Lower lobe of right lung (tissue), 2 donors: Measurements from ENCODE around the gene ADIPOR2. TPM values are rescaled to one million over a fixed set of nuclear protein-coding genes. Genes with fewer than 3 reads are reported as not detected.

Experiments used
- ATAC-seq, 2 donors: fragments of 200-7000 bp; cut with Tn5 transposase; one replicate each; pipeline ENCODE4 v1.9.1; 2020 to 2022; ENCODE audit warnings: mild to moderate bottlenecking in 2 of 2, moderate library complexity in 2 of 2
- DNase-seq: peaks from one replicate; pipeline ENCODE4 v3.0.0-alpha.2; 2020
- H3K27ac ChIP-seq: fragments of 200-600 bp; one replicate; pipeline ENCODE4 v1.8.0; 2022
- H3K27me3 ChIP-seq: fragments of 200-600 bp; one replicate; pipeline ENCODE4 v1.8.0; 2022; ENCODE audit warnings: low read depth
- H3K36me3 ChIP-seq: fragments of 200-600 bp; one replicate; pipeline ENCODE4 v1.8.0; 2022; ENCODE audit warnings: mild to moderate bottlenecking
- H3K4me1 ChIP-seq: fragments of 200-600 bp; one replicate; pipeline ENCODE4 v1.8.0; 2022
- H3K4me3 ChIP-seq: fragments of 200-600 bp; one replicate; pipeline ENCODE4 v1.8.0; 2022; ENCODE audit warnings: mild to moderate bottlenecking
- H3K9me3 ChIP-seq: fragments of 200-600 bp; one replicate; pipeline ENCODE4 v1.8.0; 2022
- intact Hi-C: fragments of 100-400 bp; cut with DNase I; formaldehyde crosslinking; loops from one replicate; pipeline ENCODE4 v1.11.0; 2022
- long read RNA-seq: library from polyadenylated mRNA; unstranded; transcript quantifications from one replicate; pipeline ENCODE4 v2.0.0, GENCODE V29; 2021
- total RNA-seq: library from RNA; stranded (reverse); fragmentation: NEBNext Ultra II Directional; extraction: Animal tissue kit (Norgen Biotek cat#: 25700); gene quantifications from one replicate; pipeline ENCODE4 v1.2.1, GENCODE V29; 2021
- TF ChIP-seq, protein P1 (sequence below): fragments of 200-600 bp; IDR thresholded peaks from one replicate; pipeline ENCODE4 v1.8.0; 2022; ENCODE audit warnings: antibody characterized with exemption, mild to moderate bottlenecking
- donor health status: DM: no; HTN: yes; CAD: no; lungs with severe emphysema.

Gene ADIPOR2
- total RNA-seq: 83.8 TPM
- long read RNA-seq, full-length matches to known transcripts: 3 of 25 reads
- long read RNA-seq, partial matches to known transcripts: 2 of 25 reads
- long read RNA-seq, other reads (novel, unspliced or antisense): 20 of 25 reads

GRCh38 chr12:1690578-1691122, at the start of gene ADIPOR2:
Gene ADIPOR2, plus strand, starts transcription at chr12:1691070. Its CDS starts 63,274 bp downstream, at chr12:1754344.
- H3K4me3 ChIP-seq: peak within 1 kb of the TSS; percentile 89
- no peaks in the 10 kb centered on the region for H3K9me3 ChIP-seq
- DNase-seq: peak; percentile 96
- no peaks in the 10 kb centered on the region for H3K27me3 ChIP-seq
- ATAC-seq: peak; percentile 100
- TF ChIP-seq, protein P1, sequence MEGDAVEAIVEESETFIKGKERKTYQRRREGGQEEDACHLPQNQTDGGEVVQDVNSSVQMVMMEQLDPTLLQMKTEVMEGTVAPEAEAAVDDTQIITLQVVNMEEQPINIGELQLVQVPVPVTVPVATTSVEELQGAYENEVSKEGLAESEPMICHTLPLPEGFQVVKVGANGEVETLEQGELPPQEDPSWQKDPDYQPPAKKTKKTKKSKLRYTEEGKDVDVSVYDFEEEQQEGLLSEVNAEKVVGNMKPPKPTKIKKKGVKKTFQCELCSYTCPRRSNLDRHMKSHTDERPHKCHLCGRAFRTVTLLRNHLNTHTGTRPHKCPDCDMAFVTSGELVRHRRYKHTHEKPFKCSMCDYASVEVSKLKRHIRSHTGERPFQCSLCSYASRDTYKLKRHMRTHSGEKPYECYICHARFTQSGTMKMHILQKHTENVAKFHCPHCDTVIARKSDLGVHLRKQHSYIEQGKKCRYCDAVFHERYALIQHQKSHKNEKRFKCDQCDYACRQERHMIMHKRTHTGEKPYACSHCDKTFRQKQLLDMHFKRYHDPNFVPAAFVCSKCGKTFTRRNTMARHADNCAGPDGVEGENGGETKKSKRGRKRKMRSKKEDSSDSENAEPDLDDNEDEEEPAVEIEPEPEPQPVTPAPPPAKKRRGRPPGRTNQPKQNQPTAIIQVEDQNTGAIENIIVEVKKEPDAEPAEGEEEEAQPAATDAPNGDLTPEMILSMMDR: no peak
- H3K36me3 ChIP-seq: no peaks in the 10 kb centered on the region
- peak within 1 kb of the TSS; percentile 94 for H3K27ac ChIP-seq
- intact Hi-C loops: no loop called here
- peaks cover 21% of the 10 kb centered on the region for H3K4me1 ChIP-seq

GRCh38 chr12:1642513-1642912, 48.4 kb upstream of the ADIPOR2 start:
- intact Hi-C loops: no loop called here
- TF ChIP-seq, protein P1: no peak
- no peak for ATAC-seq
- H3K27me3 ChIP-seq: no peaks in the 10 kb centered on the region
- H3K4me3 ChIP-seq: no peak overlapping the region
- H3K27ac ChIP-seq: no peak overlapping the region
- H3K4me1 ChIP-seq: no peaks in the 10 kb centered on the region
- no peaks in the 10 kb centered on the region for H3K9me3 ChIP-seq
- DNase-seq: no peak
- H3K36me3 ChIP-seq: peaks cover 10% of the 10 kb centered on the region

DNA sequence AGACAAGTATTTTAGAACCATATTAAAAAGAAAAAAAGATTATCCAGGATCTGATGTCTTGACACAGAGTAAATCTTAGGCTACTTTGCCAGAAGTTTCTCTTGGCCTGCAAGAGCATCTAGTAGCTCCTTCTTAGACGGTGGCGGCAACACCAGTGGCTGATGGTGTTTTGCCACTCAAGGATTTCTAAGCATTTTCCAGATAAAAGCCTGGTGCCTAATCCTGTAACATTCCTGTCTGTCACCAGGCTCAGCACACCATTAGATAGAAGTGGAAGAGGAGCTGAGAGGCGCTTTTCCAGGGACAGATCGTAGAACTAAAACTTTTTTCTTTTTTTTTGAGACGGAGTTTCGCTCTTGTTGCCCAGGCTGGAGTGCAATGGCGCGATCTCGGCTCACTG, 47.8 kb upstream of the ADIPOR2 start:
- TF ChIP-seq, protein P1: no peak
- Histone ChIP-seq H3K9me3 (no peaks in the 10 kb centered on the region), H3K4me3 (no peak overlapping the region), H3K27me3 (no peaks in the 10 kb centered on the region), H3K36me3 (peaks cover 10% of the 10 kb centered on the region), H3K27ac (no peak overlapping the region), H3K4me1 (no peaks in the 10 kb centered on the region)
- ATAC-seq: no peak
- no peak for DNase-seq
- intact Hi-C loops: no loop called here

GRCh38 chr12:1643905-1644533, 46.9 kb upstream of the ADIPOR2 start:
- TF ChIP-seq, protein P1: no peak
- ATAC-seq (no peak), DNase-seq (no peak)
- Histone ChIP-seq H3K9me3 (no peaks in the 10 kb centered on the region), H3K27me3 (no peaks in the 10 kb centered on the region), H3K4me3 (no peak overlapping the region), H3K27ac (no peak overlapping the region), H3K4me1 (no peaks in the 10 kb centered on the region), H3K36me3 (peaks cover 10% of the 10 kb centered on the region)
- intact Hi-C loops: no loop called here

DNA sequence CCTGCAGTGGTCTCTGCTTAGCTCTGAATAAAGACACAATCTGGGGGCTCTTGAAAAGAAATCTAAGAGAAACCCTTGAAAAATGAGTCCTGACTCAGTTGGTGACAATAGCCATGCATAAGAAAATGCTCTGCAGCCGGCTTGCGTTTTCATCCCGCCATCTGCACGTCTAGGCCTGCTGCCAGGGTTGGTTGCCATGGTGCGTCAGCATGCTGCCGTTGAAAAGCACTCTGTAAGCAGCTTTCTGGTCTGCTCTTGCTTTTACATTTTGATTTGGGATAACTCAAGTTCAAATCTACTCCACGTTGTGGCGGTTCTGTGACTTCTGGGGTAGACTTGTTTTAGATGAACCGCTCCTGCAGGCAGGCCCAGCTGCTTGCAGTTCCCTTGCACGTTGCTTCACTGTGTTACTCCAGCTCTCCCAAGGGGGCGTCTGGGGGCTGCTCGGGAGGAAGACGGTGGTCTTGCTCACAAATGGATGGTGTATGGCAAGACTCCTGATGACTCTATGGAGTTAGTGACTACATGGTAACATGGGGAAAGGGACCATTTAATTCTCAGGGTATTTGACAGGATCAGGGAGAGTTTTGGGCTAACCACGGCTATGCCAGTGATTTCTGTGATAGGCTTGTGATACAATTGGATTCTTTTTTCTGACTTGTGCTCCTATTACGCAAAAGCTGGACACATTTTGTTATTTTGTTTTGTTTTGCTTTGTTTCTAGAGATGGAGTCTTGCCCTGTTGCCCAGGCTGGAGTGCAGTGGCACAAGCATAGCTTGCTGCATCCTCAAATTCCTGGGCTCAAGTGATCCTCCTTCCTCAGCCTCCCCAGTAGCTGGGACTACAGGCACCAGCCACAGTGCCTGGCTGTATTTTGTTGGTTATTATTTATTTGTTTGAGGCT, 46.1 kb upstream of the ADIPOR2 start:
- intact Hi-C loops: no loop called here
- Histone ChIP-seq H3K36me3 (peaks cover 10% of the 10 kb centered on the region), H3K4me3 (no peak overlapping the region), H3K9me3 (no peaks in the 10 kb centered on the region), H3K4me1 (no peaks in the 10 kb centered on the region), H3K27ac (no peak overlapping the region), H3K27me3 (no peaks in the 10 kb centered on the region)
- ATAC-seq (peak; percentile 41 to 46), DNase-seq (no peak)
- TF ChIP-seq, protein P1: no peak
